SK-N-SH (cell line): ENCODE data around the gene TROAP. TPM values are rescaled to one million over a fixed set of nuclear protein-coding genes. Genes with fewer than 3 reads are reported as not detected.

Experiments
- CTCF ChIA-PET: fragments of 300-600, 350-600 bp; formaldehyde crosslinking; extraction: SDS; loops from one replicate; lab custom pipeline; 2021; lab: Yijun Ruan, JAX
- POLR2A ChIA-PET: fragments of 350-600 bp; sonication (Branson Sonifier 250); formaldehyde crosslinking; extraction: SDS; loops from one replicate; lab custom pipeline; 2020; ENCODE audit warnings: antibody characterized with exemption, inconsistent platforms; lab: Yijun Ruan, JAX
- DNase-seq: peaks from one replicate; pipeline ENCODE4 v3.0.0; 2012
- H2AFZ ChIP-seq: fragments of 200-600 bp; sonication (generic); 2 replicates; pipeline ENCODE4 v1.8.1; 2016; ENCODE audit warnings: antibody characterized with exemption, mild to moderate bottlenecking, low read depth
- H3F3A ChIP-seq: fragments of 200-600 bp; sonication (generic); replicated peaks from 2 replicates; pipeline ENCODE3; 2016; ENCODE audit warnings: antibody characterized with exemption, mild to moderate bottlenecking; ENCODE audit not compliant: insufficient read depth
- H3K27ac ChIP-seq, 2 experiments: fragments of 200-500 bp in 1 of 2; fragments of 200-600 bp in 1 of 2; sonication (Bioruptor generic) in 1 of 2; sonication (generic), shearing (Covaris generic) in 1 of 2; 2 replicates each; pipeline versions ENCODE4 v1.5.1 to v1.6.1; 2014 to 2016; ENCODE audit warnings: low read depth in 2 of 2, inconsistent platforms in 1 of 2, low read length in 1 of 2, mild to moderate bottlenecking in 1 of 2, mixed read lengths in 1 of 2
- H3K27me3 ChIP-seq: fragments of 200-600 bp; sonication (generic), shearing (Covaris generic); 2 replicates; pipeline ENCODE4 v1.6.1; 2016; ENCODE audit warnings: mixed run types; ENCODE audit not compliant: insufficient read depth
- H3K36me3 ChIP-seq, 2 experiments: fragments of 200-500 bp in 1 of 2; fragments of 200-600 bp in 1 of 2; sonication (Bioruptor generic) in 1 of 2; sonication (generic) in 1 of 2; replicated peaks in 1 of 2; 2 replicates each; pipeline versions ENCODE3 to v1.5.1; 2014 to 2016; ENCODE audit warnings: low read length in 1 of 2, mild to moderate bottlenecking in 1 of 2; ENCODE audit not compliant: insufficient read depth in 2 of 2, control insufficient read depth in 1 of 2
- H3K4me1 ChIP-seq, 2 experiments: fragments of 200-500 bp in 1 of 2; fragments of 200-600 bp in 1 of 2; sonication (Bioruptor generic) in 1 of 2; sonication (generic), shearing (Covaris generic) in 1 of 2; 2 replicates each; pipeline versions ENCODE4 v1.5.1 to v1.6.1; 2014 to 2016; ENCODE audit warnings: low read depth in 1 of 2, low read length in 1 of 2, mixed run types in 1 of 2; ENCODE audit not compliant: insufficient read depth in 2 of 2, control insufficient read depth in 1 of 2
- H3K4me2 ChIP-seq: fragments of 200-600 bp; sonication (generic), shearing (Covaris generic); 2 replicates; pipeline ENCODE4 v1.6.1; 2017; ENCODE audit warnings: mixed run types
- H3K4me3 ChIP-seq, 2 experiments: fragments of 200-500 bp in 1 of 2; fragments of 200-600 bp in 1 of 2; sonication (Bioruptor generic) in 1 of 2; sonication (generic), shearing (Covaris generic) in 1 of 2; 2 replicates each; pipeline versions ENCODE4 v1.5.1 to v1.8.1; 2014 to 2016; ENCODE audit warnings: low read depth in 2 of 2, inconsistent platforms in 1 of 2, low read length in 1 of 2, mild to moderate bottlenecking in 1 of 2, mixed read lengths in 1 of 2, moderate library complexity in 1 of 2
- H3K79me2 ChIP-seq: fragments of 200-600 bp; sonication (generic); 2 replicates; pipeline ENCODE4 v1.8.1; 2017; ENCODE audit warnings: mild to moderate bottlenecking; ENCODE audit not compliant: insufficient read depth
- H3K9ac ChIP-seq: fragments of 200-600 bp; sonication (generic); 2 replicates; pipeline ENCODE4 v1.6.1; 2017; ENCODE audit warnings: mixed run types
- H3K9me2 ChIP-seq: fragments of 200-600 bp; sonication (generic); 2 replicates; pipeline ENCODE4 v1.6.1; 2017; ENCODE audit warnings: mixed run types
- H3K9me3 ChIP-seq: fragments of 200-600 bp; sonication (generic); 2 replicates; pipeline ENCODE4 v1.6.1; 2017; ENCODE audit warnings: mixed run types, mild to moderate bottlenecking, moderate library complexity
- H4K20me1 ChIP-seq: fragments of 200-600 bp; sonication (generic); 2 replicates; pipeline ENCODE4 v1.6.1; 2017; ENCODE audit warnings: mild to moderate bottlenecking, mixed run types; ENCODE audit not compliant: insufficient read depth
- CTCF ChIP-seq: fragments of 200-600 bp; sonication (generic); IDR thresholded peaks from 2 replicates; pipeline ENCODE4 v1.6.1; 2017; ENCODE audit warnings: antibody characterized with exemption, mild to moderate bottlenecking, moderate library complexity
- FOXJ3 ChIP-seq: sonication (generic); formaldehyde crosslinking; IDR thresholded peaks from 2 replicates; pipeline ENCODE4 v1.5.1; 2020; ENCODE audit warnings: mild to moderate bottlenecking, missing genetic modification reagents
- MAX ChIP-seq: IDR thresholded peaks from 2 replicates; pipeline ENCODE4 v1.4.0; 2012; ENCODE audit warnings: low read depth
- MXI1 ChIP-seq: IDR thresholded peaks from 2 replicates; pipeline ENCODE4 v1.6.1; 2012; ENCODE audit warnings: mild to moderate bottlenecking, low read depth, low read length, improper control_type of control experiment
- RAD21 ChIP-seq: IDR thresholded peaks from 2 replicates; pipeline ENCODE4 v1.6.1; 2012; ENCODE audit warnings: mild to moderate bottlenecking, low read length
- RFX5 ChIP-seq: IDR thresholded peaks from 2 replicates; pipeline ENCODE4 v1.6.1; 2012; ENCODE audit warnings: mild to moderate bottlenecking, improper control_type of control experiment, low read length
- SMC3 ChIP-seq: IDR thresholded peaks from 2 replicates; pipeline ENCODE4 v1.6.1; 2012; ENCODE audit warnings: low read depth, low read length, improper control_type of control experiment
- USF1 ChIP-seq: IDR thresholded peaks from 2 replicates; pipeline ENCODE4 v1.4.0; 2012; ENCODE audit warnings: low read depth, borderline replicate concordance
- WGBS: methylation state at CpG from one replicate; pipeline ENCODE4 v1.1.6; 2017; ENCODE audit warnings: low lambda C conversion rate; 5-methylcytosine and 5-hydroxymethylcytosine counted together
- polyA plus RNA-seq, 3 experiments: library from polyadenylated mRNA; depleted of rRNA; stranded (reverse); fragments of >200 nt; gene quantifications; 2 replicates each; pipeline ENCODE4 v1.2.3, GENCODE V29; 2012

The TROAP gene
- polyA plus RNA-seq, 1 of the 3 experiments (the other 2 are of a cell fraction), result 26.2 TPM

- H2AFZ ChIP-seq, result peak overlapping the region; percentile 18
- H3K27ac ChIP-seq, result peak overlapping the region in 1 of 2 experiments; percentile 44; a peak in 2 of 4 replicates
These were observed 35.6 kb downstream of the TROAP start for GRCh38 chr12:49358483-49359141.

GRCh38 chr12:49359671-49360070, 36.6 kb downstream of the TROAP start:
- H4K20me1 ChIP-seq, result no peaks in the 10 kb centered on the region
- H3K27me3 ChIP-seq, result no peaks in the 10 kb centered on the region
- CTCF ChIA-PET, result interaction anchor here (0.8 to 16.8 kb wide), 27 partner anchors 9 to 354 kb away, joined by 3 to 617 read pairs (median 8); partner anchors contain the start of genes DNAJC22, PRPF40B, PRPH and SPATS2
- H2AFZ ChIP-seq, result no peak overlapping the region
- H3F3A ChIP-seq, result peaks cover 27% of the 10 kb centered on the region
- no peak overlapping the region for H3K4me3 ChIP-seq
- no peaks in the 10 kb centered on the region for H3K4me1 ChIP-seq
- H3K4me2 ChIP-seq, result no peak overlapping the region
- TF ChIP-seq USF1, result no peak
- WGBS, result 80% methylated on average over 7 of the region's 7 CpGs
- no peaks in the 10 kb centered on the region for H3K9me2 ChIP-seq
- no peaks in the 10 kb centered on the region for H3K9me3 ChIP-seq
- H3K27ac ChIP-seq, result no peak overlapping the region
- no peak for DNase-seq
- H3K9ac ChIP-seq, result no peak overlapping the region
- POLR2A ChIA-PET, result interaction anchor here (0.6 kb wide), 1 partner anchor 222 kb away, joined by 3 read pairs; no protein-coding TSS in a partner anchor
- no peaks in the 10 kb centered on the region for H3K79me2 ChIP-seq
- no peaks in the 10 kb centered on the region for H3K36me3 ChIP-seq

More at GRCh38 chr12:49358483-49359141, 35.6 kb downstream of the TROAP start:
- Histone ChIP-seq H3K79me2 (no peaks in the 10 kb centered on the region), H3K9me2 (no peaks in the 10 kb centered on the region), H4K20me1 (no peaks in the 10 kb centered on the region), H3K4me1 (no peaks in the 10 kb centered on the region), H3K4me3 (peak overlapping the region in 1 of 2 experiments; percentile 43; a peak in 1 of 4 replicates), H3K9ac (peak overlapping the region; percentile 0; the same call in 1 of the 2 replicates), H3K9me3 (no peaks in the 10 kb centered on the region), H3K36me3 (no peaks in the 10 kb centered on the region), H3F3A (peaks cover 26% of the 10 kb centered on the region)
- ChIA-PET POLR2A (interaction anchor here (0.5 to 1.6 kb wide), 5 partner anchors 8 to 209 kb away, joined by 3 to 11 read pairs (median 4); partner anchors contain the start of genes MCRS1 and SPATS2), CTCF (interaction anchor here (0.6 to 16.8 kb wide), 79 partner anchors 10 to 546 kb away, joined by 3 to 617 read pairs (median 4); partner anchors contain the start of genes DNAJC22, KCNH3, MCRS1 and PRPF40B)
- 21% methylated on average over 7 of the region's 7 CpGs for WGBS
- TF ChIP-seq RFX5 (no peak), MAX (0 out of 2 replicates have a peak, but pooled peaks have one; percentile 16), RAD21 (peak; percentile 97), SMC3 (peak; percentile 92), MXI1 (0 out of 2 replicates have a peak, but pooled peaks have one; percentile 33), FOXJ3 (no peak), CTCF (peak; percentile 92)
- TF ChIP-seq, all 33 proteins: peak for 5
- Histone ChIP-seq H3K4me2 (peak overlapping the region; percentile 14; the same call in 1 of the 2 replicates), H3K27me3 (no peaks in the 10 kb centered on the region)
- peak; percentile 74 for DNase-seq
